ENCODE data around the gene PIGQ. TPM values are rescaled to one million over a fixed set of nuclear protein-coding genes. Genes with fewer than 3 reads are reported as not detected.

PIGQ gene
- total RNA-seq, 1 donor from 2014 or later = 34.1 TPM

DNA sequence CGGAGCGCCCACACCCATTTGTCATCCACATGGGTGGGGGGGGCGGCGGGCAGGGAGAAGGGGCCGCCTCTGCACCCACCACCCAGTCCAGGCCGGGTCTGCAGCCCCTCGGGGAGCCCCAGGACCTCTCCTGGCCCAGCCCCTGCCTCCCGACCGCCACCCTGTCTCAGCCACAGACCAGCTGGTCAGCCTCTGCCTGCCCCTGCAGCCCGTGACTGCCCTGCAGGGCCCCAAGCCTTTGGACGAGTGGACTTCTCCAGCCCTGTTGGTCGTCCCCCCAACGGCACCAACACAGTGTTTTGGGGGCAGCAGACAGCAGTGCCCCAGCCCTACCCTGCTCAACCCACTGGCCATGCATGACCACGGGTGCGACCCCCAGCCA is 8.4 kb upstream of the PIGQ start:
- no peaks in the 10 kb centered on the region for H3K9me3 Mint-ChIP-seq (ENCODE audit: low read depth)
- H3K27ac Mint-ChIP-seq (ENCODE audit: unreplicated experiment) = no peak overlapping the region
- H3K4me1 Mint-ChIP-seq (ENCODE audit: low read depth) = no peaks in the 10 kb centered on the region
- no peak for DNase-seq (ENCODE audit: low spot score)
- H3K27me3 Mint-ChIP-seq (ENCODE audit: low read depth) = peaks cover 11% of the 10 kb centered on the region
- H3K36me3 Mint-ChIP-seq (ENCODE audit: low read depth) = no peaks in the 10 kb centered on the region
- no peak overlapping the region for H3K4me3 Mint-ChIP-seq (ENCODE audit: unreplicated experiment)
- TF ChIP-seq, protein P1, sequence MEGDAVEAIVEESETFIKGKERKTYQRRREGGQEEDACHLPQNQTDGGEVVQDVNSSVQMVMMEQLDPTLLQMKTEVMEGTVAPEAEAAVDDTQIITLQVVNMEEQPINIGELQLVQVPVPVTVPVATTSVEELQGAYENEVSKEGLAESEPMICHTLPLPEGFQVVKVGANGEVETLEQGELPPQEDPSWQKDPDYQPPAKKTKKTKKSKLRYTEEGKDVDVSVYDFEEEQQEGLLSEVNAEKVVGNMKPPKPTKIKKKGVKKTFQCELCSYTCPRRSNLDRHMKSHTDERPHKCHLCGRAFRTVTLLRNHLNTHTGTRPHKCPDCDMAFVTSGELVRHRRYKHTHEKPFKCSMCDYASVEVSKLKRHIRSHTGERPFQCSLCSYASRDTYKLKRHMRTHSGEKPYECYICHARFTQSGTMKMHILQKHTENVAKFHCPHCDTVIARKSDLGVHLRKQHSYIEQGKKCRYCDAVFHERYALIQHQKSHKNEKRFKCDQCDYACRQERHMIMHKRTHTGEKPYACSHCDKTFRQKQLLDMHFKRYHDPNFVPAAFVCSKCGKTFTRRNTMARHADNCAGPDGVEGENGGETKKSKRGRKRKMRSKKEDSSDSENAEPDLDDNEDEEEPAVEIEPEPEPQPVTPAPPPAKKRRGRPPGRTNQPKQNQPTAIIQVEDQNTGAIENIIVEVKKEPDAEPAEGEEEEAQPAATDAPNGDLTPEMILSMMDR (IDR thresholded peaks at IDR 0.05) = no peak

GRCh38 chr16:561957-562938 is 7.5 kb upstream of the PIGQ start:
- Mint-ChIP-seq H3K4me3 (ENCODE audit: unreplicated experiment) (no peak overlapping the region), H3K36me3 (ENCODE audit: low read depth) (no peaks in the 10 kb centered on the region), H3K9me3 (ENCODE audit: low read depth) (no peaks in the 10 kb centered on the region), H3K27ac (ENCODE audit: unreplicated experiment) (no peak overlapping the region), H3K27me3 (ENCODE audit: low read depth) (peaks cover 11% of the 10 kb centered on the region), H3K4me1 (ENCODE audit: low read depth) (peaks cover 4% of the 10 kb centered on the region)
- TF ChIP-seq, protein P1 (IDR thresholded peaks at IDR 0.05) = no peak
- no peak for DNase-seq (ENCODE audit: low spot score)

- Mint-ChIP-seq H3K4me1 (ENCODE audit: low read depth) (peaks cover 4% of the 10 kb centered on the region), H3K36me3 (ENCODE audit: low read depth) (no peaks in the 10 kb centered on the region), H3K27ac (ENCODE audit: unreplicated experiment) (no peak overlapping the region), H3K9me3 (ENCODE audit: low read depth) (no peaks in the 10 kb centered on the region), H3K4me3 (ENCODE audit: unreplicated experiment) (no peak overlapping the region), H3K27me3 (ENCODE audit: low read depth) (peaks cover 11% of the 10 kb centered on the region)
- TF ChIP-seq, protein P1 (IDR thresholded peaks at IDR 0.05) = no peak
- no peak for DNase-seq (ENCODE audit: low spot score)
Observed at GRCh38 chr16:563072-563644, 6.6 kb upstream of the PIGQ start.

DNA sequence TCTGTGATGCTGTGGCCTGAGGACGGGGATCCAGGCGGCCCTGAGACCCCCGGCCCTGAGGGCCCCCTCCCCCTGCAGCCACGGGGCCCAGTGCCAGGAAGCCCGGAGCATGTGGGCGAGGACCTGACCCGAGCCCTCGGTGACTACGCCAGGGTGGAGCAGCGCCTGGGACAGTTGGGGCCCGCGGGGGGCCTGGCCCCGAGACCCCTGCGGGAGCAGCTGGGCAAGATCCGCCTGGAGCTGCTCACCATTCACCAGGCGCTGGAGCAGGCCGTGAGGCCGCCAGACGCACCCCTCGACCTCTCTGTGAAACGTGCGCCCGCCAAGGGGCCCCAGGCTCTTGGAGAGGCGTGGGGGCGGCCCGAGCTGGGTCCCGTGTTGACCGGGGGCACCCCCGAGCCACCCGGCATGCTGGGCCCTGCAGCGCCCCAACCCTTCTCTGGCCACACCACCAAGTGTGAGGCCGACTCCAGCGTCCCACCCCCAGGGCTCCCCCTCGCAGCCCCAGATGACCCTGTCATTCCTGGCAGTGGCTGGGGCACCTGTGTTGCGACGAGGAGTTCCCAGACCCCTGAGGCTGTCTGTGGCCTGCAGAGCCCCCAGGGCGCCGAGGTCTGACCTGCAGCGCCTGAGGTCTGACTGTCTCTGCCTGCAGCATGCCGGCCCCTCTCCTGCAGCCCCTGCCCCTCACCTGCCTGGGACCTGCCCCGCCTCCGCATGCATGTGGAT is 4.9 kb upstream of the PIGQ start:
- no peak for DNase-seq (ENCODE audit: low spot score)

More for the DNA sequence above, 4.9 kb upstream of the PIGQ start:
- H3K4me3 Mint-ChIP-seq (ENCODE audit: unreplicated experiment) = no peak overlapping the region
- H3K4me1 Mint-ChIP-seq (ENCODE audit: low read depth) = peaks cover 11% of the 10 kb centered on the region
- no peaks in the 10 kb centered on the region for H3K9me3 Mint-ChIP-seq (ENCODE audit: low read depth)
- H3K27me3 Mint-ChIP-seq (ENCODE audit: low read depth) = peaks cover 5% of the 10 kb centered on the region
- TF ChIP-seq, protein P1 (IDR thresholded peaks at IDR 0.05) = no peak
- H3K36me3 Mint-ChIP-seq (ENCODE audit: low read depth) = no peaks in the 10 kb centered on the region
- no peak overlapping the region for H3K27ac Mint-ChIP-seq (ENCODE audit: unreplicated experiment)
